Hematopoietic multipotent progenitor cell (in vitro differentiated cells): ENCODE results near the gene MED12L. TPM values are rescaled to one million over a fixed set of nuclear protein-coding genes. Genes with fewer than 3 reads are reported as not detected.
"Not testable (repeated sequence)": the region's sequence is repeated elsewhere in the genome, so short reads cannot be mapped to it uniquely, and the experiment has no call there.

Experiments used
- DNase-seq, 3 donors: peaks; one replicate each; pipeline ENCODE4 v3.0.0-alpha.2; 2011 to 2015; ENCODE audit warnings: low read depth in 2 of 3, low spot score in 2 of 3
- total RNA-seq: library from RNA; depleted of rRNA; stranded (reverse); fragments of >200 nt; gene quantifications from one replicate; pipeline ENCODE4 v1.2.3, GENCODE V29; 2012

The MED12L gene
- total RNA-seq, 1 donor, result 47.9 TPM

DNA sequence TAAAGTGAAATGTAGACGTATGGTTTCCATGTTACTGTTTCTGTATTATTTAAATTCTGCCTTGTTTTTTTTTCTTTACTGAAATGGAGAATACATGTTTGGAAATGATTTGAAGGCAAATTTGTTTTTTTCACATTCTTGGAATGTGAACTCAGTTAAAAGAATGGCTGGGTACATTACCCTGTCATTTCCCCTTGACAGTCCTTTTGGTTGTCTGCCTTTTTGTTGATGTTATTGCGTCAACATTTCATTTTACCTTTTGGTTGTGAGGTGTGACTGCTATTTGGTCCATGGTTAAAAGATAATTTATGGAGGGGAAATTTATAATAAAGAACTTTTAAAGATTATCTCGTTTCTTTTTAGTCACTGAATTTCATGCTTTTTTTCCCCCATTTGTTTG is 120.7 kb downstream of the MED12L start:
- no peak for DNase-seq

DNA sequence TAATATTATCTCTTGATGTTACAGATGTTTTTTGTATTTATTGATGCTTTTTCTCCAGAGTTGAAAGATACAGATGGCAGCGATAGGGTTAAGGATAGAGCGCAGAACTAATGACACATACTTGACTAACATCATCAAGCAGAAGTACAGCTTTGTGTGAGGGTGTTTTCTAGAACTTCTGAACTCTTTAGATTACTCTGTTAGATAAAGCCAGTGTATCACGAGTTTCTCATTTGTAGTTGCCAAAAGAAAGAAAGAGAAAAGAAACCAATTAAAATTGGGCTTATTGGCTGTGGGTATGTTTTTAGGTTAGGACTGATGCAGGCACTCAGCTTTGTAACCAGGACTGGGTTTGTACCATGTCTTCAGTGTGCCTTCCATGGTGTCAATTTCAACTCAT is 124.2 kb downstream of the MED12L start:
- DNase-seq, result no peak

DNA sequence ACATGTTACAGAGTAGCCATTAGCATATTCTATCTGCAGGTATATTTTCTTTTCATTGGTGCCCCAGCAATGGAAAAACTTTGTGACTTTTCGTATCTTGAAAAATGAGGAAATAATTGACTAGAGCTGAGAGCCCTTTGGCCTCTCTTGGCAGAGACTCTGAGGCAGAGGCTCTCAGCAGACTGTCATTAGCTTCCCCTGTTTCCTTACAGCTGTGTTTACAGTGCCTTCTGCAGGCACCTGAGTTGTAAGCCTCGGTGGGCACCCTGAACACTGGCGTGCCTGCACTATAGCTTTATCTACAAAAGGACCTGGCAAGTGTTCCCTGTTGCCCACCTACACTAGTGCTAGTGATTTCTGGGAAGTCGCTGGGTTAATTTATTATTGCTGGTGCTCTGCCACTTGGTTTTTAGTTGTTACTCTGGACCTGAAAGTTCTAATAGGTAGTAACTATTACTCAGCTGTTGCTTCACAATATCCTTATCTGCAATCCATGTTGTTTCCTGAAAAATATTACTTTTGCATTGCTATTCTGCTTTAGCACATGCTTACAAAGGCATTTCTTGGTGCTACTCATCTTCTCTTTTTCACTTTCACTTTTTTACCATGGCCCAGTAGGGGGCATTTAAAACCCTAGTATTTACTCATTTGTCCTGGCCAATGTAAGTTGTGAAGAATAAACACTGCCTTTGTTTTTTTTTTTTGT is 125.4 kb downstream of the MED12L start:
- DNase-seq, result peak in 2 of 3 donors; percentile 42 to 74

DNA sequence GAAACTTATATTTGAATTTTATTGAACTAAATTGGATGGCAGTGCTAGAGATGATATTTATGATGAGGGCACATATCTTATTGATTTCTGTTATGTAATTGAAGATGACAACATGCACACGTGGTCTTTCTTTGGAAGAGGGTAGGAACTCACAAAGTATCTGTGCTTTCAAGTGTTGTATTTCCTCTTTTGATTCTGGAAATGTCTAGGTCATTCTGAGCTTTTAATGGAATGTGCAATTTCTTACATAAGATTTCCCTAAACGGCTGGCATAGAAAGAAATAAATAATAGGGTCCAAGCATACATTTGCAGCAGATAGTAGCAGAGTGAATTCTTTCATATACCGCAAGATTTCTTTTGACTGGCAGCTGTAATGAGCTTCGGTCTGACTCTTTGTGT is 127.7 kb downstream of the MED12L start:
- DNase-seq, result no peak

DNA sequence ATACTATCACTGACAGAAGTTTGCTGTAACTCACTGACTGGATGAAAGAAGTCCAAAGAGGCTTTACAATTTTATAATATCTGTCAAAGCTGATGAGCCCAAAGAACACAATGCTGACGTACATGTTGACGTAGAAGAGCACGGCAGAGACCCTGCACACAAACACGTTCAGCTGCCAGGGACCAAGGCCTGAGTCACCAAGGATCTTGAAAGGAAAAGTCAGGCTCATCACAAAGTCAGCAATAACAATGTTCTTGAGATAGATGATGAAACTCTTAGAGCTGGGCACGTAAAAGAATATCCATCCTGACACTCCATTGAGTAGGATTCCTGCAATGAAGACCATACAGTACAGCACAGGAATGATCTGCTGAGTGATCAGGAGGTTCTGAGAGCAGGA is 128.4 kb downstream of the MED12L start:
- no peak for DNase-seq

DNA sequence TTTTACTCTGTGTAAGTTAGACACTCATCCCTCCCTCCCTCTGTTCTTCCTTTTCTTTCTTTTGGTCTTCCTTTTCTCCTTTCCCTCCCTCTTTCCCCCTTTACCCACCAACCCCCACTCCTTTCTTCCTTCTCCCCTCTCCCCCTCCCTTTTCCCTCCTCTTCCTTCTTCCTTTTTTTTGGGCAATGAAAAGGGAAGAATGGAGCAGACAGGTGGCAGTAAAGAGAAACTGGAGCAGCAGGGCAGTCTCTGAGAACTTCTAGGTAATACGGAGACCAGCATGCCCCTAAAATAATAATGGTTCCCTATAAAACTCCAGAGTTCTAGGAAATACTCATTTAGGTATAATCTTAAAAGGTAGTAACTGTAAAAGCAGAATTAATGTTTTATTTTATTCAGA is 129.0 kb downstream of the MED12L start:
- DNase-seq, result no peak

DNA sequence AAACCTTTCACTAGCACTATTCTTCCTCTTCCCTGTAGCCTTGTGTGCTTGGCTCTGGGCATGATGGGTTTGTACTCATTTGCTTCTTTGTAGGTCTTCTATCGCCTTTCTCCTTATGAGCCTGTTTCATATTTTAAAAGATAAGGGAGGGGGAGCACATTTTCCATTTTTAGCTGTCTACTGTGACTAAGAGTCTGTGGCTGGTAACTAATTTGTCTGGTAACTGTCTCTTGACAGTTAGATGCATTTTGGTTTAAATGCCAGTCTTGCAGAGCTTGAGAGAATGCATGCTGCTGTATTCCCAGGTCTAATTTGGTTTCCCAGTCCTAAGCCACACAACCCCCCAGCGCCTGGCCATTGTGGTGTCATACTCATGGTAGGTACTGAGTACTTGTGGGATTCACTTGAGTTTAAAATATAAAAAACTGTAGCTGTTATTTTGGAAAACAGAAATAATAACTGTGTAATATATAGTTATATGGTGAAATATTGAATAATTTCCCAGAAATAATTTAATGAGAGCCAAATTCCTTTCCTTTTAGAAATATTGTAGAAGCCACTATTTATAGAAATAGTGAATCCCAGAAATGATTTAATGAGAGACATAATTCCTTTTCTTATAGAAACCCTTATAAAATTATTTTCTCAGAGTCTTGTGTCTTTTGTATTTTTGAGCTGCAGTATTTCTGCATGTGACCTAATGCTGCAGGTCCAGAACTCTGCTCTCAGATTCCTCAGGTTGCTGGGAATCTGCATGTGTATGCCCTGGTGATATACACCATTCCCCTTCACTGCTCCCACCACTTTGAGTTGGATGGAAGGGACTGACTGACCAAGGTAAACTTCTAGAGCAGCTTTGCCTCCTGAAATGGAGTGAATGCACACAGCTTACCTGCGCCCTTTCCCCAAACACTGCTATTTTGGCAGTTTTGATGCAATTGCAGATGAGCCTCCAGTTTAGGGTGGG is 131.5 kb downstream of the MED12L start:
- DNase-seq, result no peak

DNA sequence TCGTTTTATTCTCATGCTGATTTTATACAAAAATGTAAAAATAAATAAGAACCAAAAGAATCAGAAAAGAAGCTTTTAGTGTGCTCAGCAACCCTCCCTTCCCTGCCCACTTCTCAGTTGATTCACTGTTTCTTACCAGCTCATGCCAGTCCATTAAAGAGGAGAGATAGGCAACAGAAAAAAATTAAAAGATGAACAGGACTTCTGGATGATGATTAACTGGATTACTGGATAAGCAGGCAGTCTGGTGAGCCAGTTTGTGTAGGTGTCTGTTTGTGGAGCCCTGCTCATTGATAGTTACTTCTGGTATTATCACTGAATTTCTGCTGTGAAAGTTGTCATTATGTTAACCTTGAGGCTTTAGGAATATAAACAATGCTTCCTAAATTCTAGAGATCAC is 132.7 kb downstream of the MED12L start:
- DNase-seq, result no peak

DNA sequence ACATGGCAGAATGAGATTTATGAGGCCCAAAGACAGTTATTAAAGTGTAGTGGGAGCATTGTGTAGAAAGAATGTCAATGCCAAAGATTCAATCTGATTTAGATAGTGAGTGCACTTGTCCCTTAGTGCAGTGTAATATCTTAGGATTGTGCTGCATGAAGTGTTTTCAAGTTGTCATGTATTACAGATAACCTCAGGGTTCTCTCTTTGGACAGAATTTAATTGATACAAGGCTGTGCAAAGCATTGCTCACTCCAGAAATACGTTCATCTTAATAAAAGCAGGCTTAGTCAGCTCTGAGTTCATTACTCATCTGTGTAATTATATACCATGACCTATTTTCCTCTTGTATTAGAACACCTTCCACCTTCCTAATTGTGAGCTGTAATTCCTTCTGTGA is 133.6 kb downstream of the MED12L start:
- DNase-seq, result no peak

DNA sequence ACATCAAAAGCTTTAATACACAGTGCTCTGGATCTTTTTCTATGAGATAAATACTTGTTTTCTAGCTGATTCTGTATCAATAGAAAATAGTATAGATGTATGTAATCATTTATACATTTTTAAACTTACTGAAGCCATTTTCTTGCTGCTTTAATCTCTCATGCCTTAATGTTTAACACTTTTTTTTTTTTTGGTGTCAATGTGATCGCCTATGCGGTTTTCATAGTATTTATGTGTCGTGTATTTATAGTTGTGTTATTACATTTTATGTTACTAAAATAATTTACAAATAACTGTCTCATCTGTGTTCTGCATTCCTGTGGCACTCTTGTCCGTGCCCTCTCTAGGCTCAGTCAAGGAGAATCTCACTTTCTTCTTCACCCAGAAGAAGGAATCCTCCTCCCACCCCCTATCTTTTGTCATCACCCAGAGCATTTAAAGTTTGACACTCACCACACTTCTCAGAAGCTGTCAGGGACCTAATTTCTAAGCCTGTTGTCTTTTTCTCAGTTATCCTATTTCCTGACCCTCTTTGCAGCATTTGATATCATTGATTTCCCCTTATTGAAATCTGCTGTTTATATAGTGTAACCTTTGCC is 138.9 kb downstream of the MED12L start:
- no peak for DNase-seq

DNA sequence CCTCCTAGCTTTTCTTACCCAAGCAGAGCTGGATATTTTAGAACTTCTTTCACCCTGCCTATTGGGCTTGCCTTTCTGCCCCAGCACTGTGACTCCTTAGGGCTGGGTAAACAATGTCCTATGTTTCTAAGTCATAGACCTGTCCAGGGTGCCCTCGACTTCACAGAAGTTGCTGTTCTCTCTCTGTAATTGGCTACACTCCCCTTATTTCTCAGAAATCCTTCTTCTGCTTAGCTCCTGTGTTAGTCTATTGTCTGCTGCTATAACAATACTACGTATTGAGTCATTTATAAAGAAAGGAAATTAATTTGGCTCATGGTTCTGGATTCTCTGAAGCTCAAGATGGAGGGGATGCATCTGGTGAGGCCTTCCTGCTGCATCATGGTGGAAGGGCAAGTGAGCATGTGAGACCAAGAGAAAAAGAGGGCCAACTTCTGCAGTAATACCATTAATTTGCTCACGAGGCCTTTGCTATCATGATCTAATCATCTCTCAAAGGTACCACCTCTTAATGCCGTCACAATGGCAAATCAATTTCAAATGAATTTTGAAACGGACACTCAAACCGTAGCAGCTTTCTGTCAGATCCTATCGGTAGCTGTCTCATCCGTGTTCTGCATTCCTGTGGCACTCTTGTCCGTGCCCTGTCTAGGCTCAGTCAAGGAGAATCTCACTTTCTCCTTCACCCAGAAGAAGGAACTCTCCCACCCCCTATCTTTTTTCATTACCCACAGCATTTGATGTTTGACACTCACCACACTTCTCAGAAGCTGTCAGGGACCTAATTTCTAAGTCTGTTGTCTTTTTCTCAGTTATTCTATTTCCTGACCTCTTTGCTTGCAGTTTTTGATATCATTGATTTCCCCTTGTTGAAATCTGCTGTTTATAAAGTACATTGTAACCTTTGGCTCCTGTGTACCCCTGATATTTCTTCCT is 139.8 kb downstream of the MED12L start:
- peak in 1 of 3 donors; percentile 52 for DNase-seq

DNA sequence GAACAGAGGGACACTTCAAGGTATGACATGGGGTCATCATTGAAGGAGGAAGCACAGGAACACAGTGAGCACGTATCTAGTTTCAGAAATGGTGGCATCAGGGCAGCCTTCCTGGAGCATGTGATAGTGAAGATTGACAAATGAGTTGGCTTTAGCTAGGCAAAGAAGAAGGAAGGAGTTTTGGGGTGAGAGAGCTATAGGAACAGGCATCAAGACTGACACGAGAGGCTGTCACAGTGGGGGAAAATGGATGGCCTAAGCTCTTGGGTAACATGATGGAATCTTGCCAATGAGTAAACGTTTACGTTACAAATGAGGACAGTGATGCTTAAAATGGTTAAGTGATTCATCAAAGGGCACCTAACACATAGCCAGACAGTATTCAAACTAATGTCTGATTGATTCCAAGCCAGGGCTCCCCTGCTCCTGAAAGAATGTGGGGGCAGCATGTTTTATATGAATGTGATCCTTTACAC is 140.7 kb downstream of the MED12L start:
- DNase-seq, result peak in 1 of 3 donors; percentile 13

DNA sequence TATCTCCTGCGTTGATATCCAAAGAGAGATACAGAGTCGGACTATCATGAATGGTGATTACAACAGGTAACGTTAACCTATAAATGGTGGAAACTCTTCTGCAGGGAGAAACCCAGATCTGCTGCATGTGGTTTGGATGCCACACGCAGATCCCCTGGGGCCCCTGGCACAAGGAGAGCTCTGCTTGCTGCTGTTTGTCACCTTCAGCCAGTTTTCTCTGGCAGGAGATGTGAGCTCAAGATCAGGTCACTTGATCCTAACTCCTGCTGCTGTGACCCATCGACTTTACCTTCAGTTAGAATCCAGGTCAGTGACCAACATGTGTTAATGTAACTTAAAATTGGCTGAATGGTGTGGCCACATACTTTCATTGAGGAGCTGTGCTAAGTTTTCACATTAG is 141.4 kb downstream of the MED12L start:
- DNase-seq, result no peak

DNA sequence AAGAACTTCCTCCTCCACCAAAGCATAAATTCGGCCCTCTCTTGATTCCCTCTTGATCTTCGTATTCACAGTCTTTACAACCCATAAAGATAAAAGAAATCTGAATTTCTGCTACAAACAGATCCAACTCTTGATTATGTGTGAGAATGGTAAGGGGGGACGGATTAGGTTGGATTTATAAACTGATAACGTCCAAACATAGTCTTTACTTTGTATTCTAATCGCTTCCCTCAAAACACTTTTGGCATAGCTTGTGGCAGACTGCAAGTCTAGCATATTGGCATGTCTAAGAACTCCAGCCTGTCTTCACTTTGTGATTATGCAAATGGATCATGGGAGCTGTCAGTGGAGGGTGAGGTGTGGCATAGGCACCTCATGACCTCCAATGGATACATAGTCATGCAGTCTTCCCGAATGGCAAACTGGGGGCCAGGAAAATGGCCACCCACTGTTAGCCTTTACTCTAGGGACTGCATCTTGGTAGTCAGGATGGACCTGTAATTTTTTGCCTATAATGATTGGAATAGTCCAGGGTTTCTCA is 141.9 kb downstream of the MED12L start:
- no peak for DNase-seq

DNA sequence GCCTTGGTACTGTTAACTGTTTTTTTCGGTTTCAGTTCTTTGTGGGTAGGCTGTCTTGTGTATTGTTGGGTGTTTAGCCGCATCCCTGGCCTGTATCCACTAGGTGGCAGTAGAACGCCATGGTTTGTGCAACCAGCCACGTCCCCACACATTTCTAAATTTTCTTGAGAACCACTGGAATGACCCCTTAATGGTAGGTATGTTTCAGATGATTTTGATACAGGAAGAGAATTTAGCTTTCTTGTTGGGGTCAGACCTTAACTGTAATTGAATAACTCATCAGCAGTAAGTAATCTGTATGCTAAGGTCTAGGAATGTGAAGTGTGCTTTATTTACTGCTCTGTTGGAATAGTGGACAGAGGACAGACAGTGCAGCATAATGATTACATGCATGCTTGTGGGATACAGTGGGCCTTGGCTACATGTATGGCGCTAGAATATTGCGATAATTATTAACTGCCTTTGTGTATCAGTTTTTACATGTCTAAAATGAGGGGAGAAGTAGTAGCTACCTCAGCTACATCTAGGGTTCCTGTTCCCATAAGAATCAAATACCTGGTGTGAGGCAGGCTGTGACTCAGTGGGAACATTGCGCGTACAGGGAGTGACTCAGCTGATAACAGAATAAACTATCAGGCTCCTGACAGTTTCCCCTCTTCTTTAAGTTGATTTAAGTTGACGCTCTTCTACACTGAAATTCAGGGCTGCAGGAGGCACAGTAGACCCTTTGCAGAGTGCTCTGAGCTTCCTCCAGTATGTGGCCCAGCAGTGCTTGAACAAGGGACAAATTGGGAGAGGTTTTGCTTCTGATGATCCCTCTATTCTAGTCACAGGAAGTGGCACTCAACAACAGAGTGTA is 142.6 kb downstream of the MED12L start:
- peak; percentile 62 to 92 (median 82) for DNase-seq

DNA sequence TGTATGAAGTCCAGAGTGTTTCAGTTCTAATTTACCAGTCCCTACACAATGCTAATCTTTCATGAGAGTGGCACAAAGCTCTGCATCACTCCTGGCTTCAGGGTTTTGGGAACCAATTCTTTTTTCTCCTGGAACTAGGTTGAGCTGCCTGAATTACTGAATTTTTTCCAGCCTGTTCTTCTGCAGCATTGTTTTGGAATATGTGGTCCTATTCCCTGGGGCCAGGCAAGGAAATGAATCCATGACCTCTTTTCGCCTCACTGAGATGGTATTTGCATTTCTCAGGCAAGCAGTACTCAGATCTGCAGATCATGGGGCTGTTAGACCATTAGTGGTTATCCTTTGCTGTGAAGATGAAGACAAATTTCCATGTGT is 143.2 kb downstream of the MED12L start:
- no peak for DNase-seq

DNA sequence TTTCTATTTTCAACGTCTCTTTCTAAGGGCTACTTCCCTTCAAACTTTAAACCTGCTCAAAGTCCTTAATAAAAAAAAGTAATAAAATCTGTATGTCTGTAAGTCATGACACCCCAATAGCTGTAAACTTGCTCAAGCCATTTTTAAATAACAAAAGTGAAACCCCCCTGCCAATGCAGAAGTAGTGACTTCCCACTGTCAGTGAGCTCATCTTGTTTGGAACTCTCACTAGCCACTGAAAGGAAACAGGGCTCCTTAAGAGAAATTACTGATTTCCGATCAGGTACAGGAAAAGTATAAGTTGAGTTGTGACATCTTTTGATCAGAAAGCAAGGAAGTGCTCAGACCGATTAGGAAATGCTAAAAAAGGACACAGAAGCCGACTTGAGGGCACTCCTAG is 145.2 kb downstream of the MED12L start:
- peak in 2 of 3 donors; percentile 53 to 64 for DNase-seq

DNA sequence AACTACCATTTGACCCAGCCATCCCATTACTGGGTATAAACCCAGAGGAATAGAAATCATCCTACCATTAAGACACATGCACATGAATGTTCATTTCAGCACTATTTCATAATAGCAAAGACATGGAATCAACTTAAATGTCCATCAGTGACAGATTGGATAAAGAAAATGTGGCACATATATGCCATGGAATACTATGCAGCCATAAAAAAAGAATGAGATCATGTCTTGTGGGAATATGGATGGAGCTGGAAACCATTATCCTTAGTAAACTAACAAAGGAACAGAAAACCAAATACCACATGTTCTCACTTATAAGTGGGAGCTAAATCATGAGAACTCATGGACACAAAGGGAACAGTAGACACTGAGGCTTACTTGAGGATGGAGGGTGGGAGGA is 146.9 kb downstream of the MED12L start:
- not testable (repeated sequence) for DNase-seq

DNA sequence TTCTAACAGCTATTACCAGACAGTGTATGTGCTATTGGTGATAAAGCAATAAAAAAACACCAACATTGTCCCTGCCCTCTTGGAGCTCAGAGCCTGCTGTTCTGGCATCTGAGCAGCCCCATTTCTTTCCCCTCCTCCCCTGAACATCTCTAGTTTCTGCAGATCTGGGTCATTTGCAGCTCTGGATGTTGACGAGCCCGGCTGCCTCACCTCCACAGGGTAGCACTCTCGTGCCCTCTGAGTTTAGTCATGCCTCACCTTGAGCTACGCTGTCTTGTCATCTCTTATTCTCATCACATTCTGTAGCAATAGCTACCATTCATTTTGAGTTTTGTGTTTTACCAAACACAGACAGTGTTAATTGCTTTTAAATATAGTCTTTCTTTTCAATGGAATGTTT is 147.5 kb downstream of the MED12L start:
- DNase-seq, result no peak
